Activated CD8-positive, alpha-beta T cell treated with anti-CD3 and anti-CD28 coated beads, Interleukin-2, amount 10 ng/mL, durations not matched to agents 7 days and 5 days (primary cell): ENCODE results near the gene CHM. TPM values are rescaled to one million over a fixed set of nuclear protein-coding genes. Genes with fewer than 3 reads are reported as not detected.
"Not testable (repeated sequence)": the region's sequence is repeated elsewhere in the genome, so short reads cannot be mapped to it uniquely, and the experiment has no call there.

Experiments
- ATAC-seq: fragments of 150-1000 bp; cut with Tn5 transposase; one replicate; pipeline ENCODE4 v1.10.0; 2021; ENCODE audit warnings: moderate library complexity
- CTCF ChIA-PET: fragments of 350-600 bp; sonication (Branson Sonifier 250); formaldehyde crosslinking; loops from one replicate; lab custom pipeline; 2021; ENCODE audit warnings: antibody characterized with exemption; lab: Charles Lee
- POLR2A ChIA-PET: fragments of 350-600 bp; sonication (Branson Sonifier 250); formaldehyde crosslinking; loops from one replicate; lab custom pipeline; 2021; ENCODE audit warnings: antibody characterized with exemption; lab: Charles Lee
- DNase-seq: peaks from one replicate; pipeline ENCODE4 v3.0.0-alpha.2; 2020
- H3K27ac Mint-ChIP-seq: one replicate; pipeline ENCODE4 v1.8.0; 2021; ENCODE audit warnings: mild to moderate bottlenecking, mixed read lengths
- H3K27me3 Mint-ChIP-seq: one replicate; pipeline ENCODE4 v1.8.0; 2021; ENCODE audit warnings: low read depth, mixed read lengths
- H3K36me3 Mint-ChIP-seq: one replicate; pipeline ENCODE4 v1.8.0; 2021; ENCODE audit warnings: low read depth, mixed read lengths
- H3K4me1 Mint-ChIP-seq: one replicate; pipeline ENCODE4 v1.8.0; 2021; ENCODE audit warnings: low read depth, mixed read lengths
- H3K4me3 Mint-ChIP-seq: one replicate; pipeline ENCODE4 v1.8.0; 2021; ENCODE audit warnings: mild to moderate bottlenecking, mixed read lengths
- H3K9me3 Mint-ChIP-seq: one replicate; pipeline ENCODE4 v1.8.0; 2022; ENCODE audit warnings: mixed read lengths; ENCODE audit not compliant: insufficient read depth
- total RNA-seq, 2 experiments: library from RNA; stranded (reverse); gene quantifications; one replicate each; pipeline ENCODE4 v1.2.3, GENCODE V29; 2021

The CHM gene
- total RNA-seq, 2 experiments from 2014 or later: 13.2 to 17.9 TPM

GRCh38 chrX:85993539-85994197, 53.7 kb downstream of the CHM start:
- H3K27me3 Mint-ChIP-seq: no peaks in the 10 kb centered on the region
- DNase-seq (no peak), ATAC-seq (no peak)
- no peak overlapping the region for H3K27ac Mint-ChIP-seq
- no peaks in the 10 kb centered on the region for H3K9me3 Mint-ChIP-seq
- H3K4me3 Mint-ChIP-seq: no peak overlapping the region
- no peaks in the 10 kb centered on the region for H3K4me1 Mint-ChIP-seq
- CTCF ChIA-PET: no interaction called here
- POLR2A ChIA-PET: no interaction called here
- no peaks in the 10 kb centered on the region for H3K36me3 Mint-ChIP-seq

- CTCF ChIA-PET: no interaction called here
- ATAC-seq: no peak
Observed at GRCh38 chrX:85992811-85993229, 54.5 kb downstream of the CHM start.

GRCh38 chrX:85988353-85988752, 59.0 kb downstream of the CHM start:
- no peaks in the 10 kb centered on the region for H3K9me3 Mint-ChIP-seq
- no peak overlapping the region for H3K27ac Mint-ChIP-seq
- CTCF ChIA-PET: no interaction called here
- DNase-seq: no peak
- no peak overlapping the region for H3K4me3 Mint-ChIP-seq
- POLR2A ChIA-PET: interaction anchor here (0.9 kb wide), 1 partner anchor 59 kb away, joined by 4 read pairs; no protein-coding TSS in a partner anchor
- peaks cover 9% of the 10 kb centered on the region for H3K36me3 Mint-ChIP-seq
- H3K4me1 Mint-ChIP-seq: no peaks in the 10 kb centered on the region
- no peak for ATAC-seq
- no peaks in the 10 kb centered on the region for H3K27me3 Mint-ChIP-seq

More at GRCh38 chrX:85992811-85993229, 54.5 kb downstream of the CHM start:
- POLR2A ChIA-PET: no interaction called here
- Mint-ChIP-seq H3K4me3 (no peak overlapping the region), H3K36me3 (no peaks in the 10 kb centered on the region), H3K9me3 (no peaks in the 10 kb centered on the region), H3K27ac (no peak overlapping the region), H3K4me1 (no peaks in the 10 kb centered on the region), H3K27me3 (no peaks in the 10 kb centered on the region)
- DNase-seq: no peak

GRCh38 chrX:85980286-85980685, 67.1 kb downstream of the CHM start:
- DNase-seq (no peak), ATAC-seq (no peak)
- POLR2A ChIA-PET: no interaction called here
- CTCF ChIA-PET: no interaction called here
- Mint-ChIP-seq H3K36me3 (peaks cover 16% of the 10 kb centered on the region), H3K27ac (no peak overlapping the region), H3K4me3 (no peak overlapping the region), H3K9me3 (no peaks in the 10 kb centered on the region), H3K4me1 (no peaks in the 10 kb centered on the region), H3K27me3 (no peaks in the 10 kb centered on the region)

- no peaks in the 10 kb centered on the region for H3K27me3 Mint-ChIP-seq
- CTCF ChIA-PET: no interaction called here
- no peak for DNase-seq
- no peaks in the 10 kb centered on the region for H3K9me3 Mint-ChIP-seq
- H3K27ac Mint-ChIP-seq: no peak overlapping the region
- H3K4me3 Mint-ChIP-seq: no peak overlapping the region
- H3K4me1 Mint-ChIP-seq: no peaks in the 10 kb centered on the region
- POLR2A ChIA-PET: no interaction called here
- no peak for ATAC-seq
- peaks cover 28% of the 10 kb centered on the region for H3K36me3 Mint-ChIP-seq
Observed at GRCh38 chrX:85977218-85977617, 70.1 kb downstream of the CHM start.

GRCh38 chrX:85972351-85972750, 75.0 kb downstream of the CHM start:
- H3K4me1 Mint-ChIP-seq, H3K27ac Mint-ChIP-seq, ATAC-seq, H3K9me3 Mint-ChIP-seq, H3K27me3 Mint-ChIP-seq, H3K4me3 Mint-ChIP-seq, DNase-seq, CTCF ChIA-PET, POLR2A ChIA-PET: not testable (repeated sequence)
- H3K36me3 Mint-ChIP-seq: peaks cover 36% of the 10 kb centered on the region

GRCh38 chrX:85964744-85965143, 82.6 kb downstream of the CHM start:
- DNase-seq: no peak
- Mint-ChIP-seq H3K4me1 (no peaks in the 10 kb centered on the region), H3K27me3 (no peaks in the 10 kb centered on the region), H3K27ac (no peak overlapping the region), H3K36me3 (peaks cover 5% of the 10 kb centered on the region), H3K4me3 (no peak overlapping the region), H3K9me3 (no peaks in the 10 kb centered on the region)
- CTCF ChIA-PET: no interaction called here
- POLR2A ChIA-PET: no interaction called here
- no peak for ATAC-seq

- H3K27me3 Mint-ChIP-seq: no peaks in the 10 kb centered on the region
- POLR2A ChIA-PET: no interaction called here
- no peak overlapping the region for H3K4me3 Mint-ChIP-seq
- DNase-seq (no peak), ATAC-seq (no peak)
- peaks cover 5% of the 10 kb centered on the region for H3K36me3 Mint-ChIP-seq
- CTCF ChIA-PET: no interaction called here
- no peak overlapping the region for H3K27ac Mint-ChIP-seq
- no peaks in the 10 kb centered on the region for H3K4me1 Mint-ChIP-seq
- H3K9me3 Mint-ChIP-seq: no peaks in the 10 kb centered on the region
Observed at GRCh38 chrX:85963736-85964135, 83.6 kb downstream of the CHM start.

GRCh38 chrX:85955510-85955909, 91.8 kb downstream of the CHM start:
- ChIA-PET POLR2A (no interaction called here), CTCF (no interaction called here)
- DNase-seq (no peak), ATAC-seq (no peak)
- H3K27ac Mint-ChIP-seq: no peak overlapping the region
- H3K27me3 Mint-ChIP-seq: no peaks in the 10 kb centered on the region
- peaks cover 18% of the 10 kb centered on the region for H3K36me3 Mint-ChIP-seq
- no peak overlapping the region for H3K4me3 Mint-ChIP-seq
- H3K9me3 Mint-ChIP-seq: no peaks in the 10 kb centered on the region
- H3K4me1 Mint-ChIP-seq: no peaks in the 10 kb centered on the region

GRCh38 chrX:85944751-85945150, 102.6 kb downstream of the CHM start:
- CTCF ChIA-PET, ATAC-seq, H3K9me3 Mint-ChIP-seq: not testable (repeated sequence)

GRCh38 chrX:85941275-85941674, 106.1 kb downstream of the CHM start:
- Mint-ChIP-seq H3K27me3 (no peaks in the 10 kb centered on the region), H3K27ac (no peak overlapping the region), H3K9me3 (no peaks in the 10 kb centered on the region), H3K36me3 (peaks cover 17% of the 10 kb centered on the region), H3K4me3 (no peak overlapping the region), H3K4me1 (no peaks in the 10 kb centered on the region)
- DNase-seq (no peak), ATAC-seq (no peak)
- ChIA-PET POLR2A (no interaction called here), CTCF (no interaction called here)

More at GRCh38 chrX:85944751-85945150, 102.6 kb downstream of the CHM start:
- H3K4me3 Mint-ChIP-seq, H3K27ac Mint-ChIP-seq, DNase-seq, POLR2A ChIA-PET, H3K4me1 Mint-ChIP-seq, H3K27me3 Mint-ChIP-seq: not testable (repeated sequence)
- peaks cover 31% of the 10 kb centered on the region for H3K36me3 Mint-ChIP-seq

GRCh38 chrX:85939942-85940341, 107.4 kb downstream of the CHM start:
- CTCF ChIA-PET, H3K4me3 Mint-ChIP-seq, H3K27me3 Mint-ChIP-seq, H3K4me1 Mint-ChIP-seq, H3K9me3 Mint-ChIP-seq, POLR2A ChIA-PET, H3K36me3 Mint-ChIP-seq, H3K27ac Mint-ChIP-seq, DNase-seq, ATAC-seq: not testable (repeated sequence)

- H3K4me3 Mint-ChIP-seq, DNase-seq, H3K4me1 Mint-ChIP-seq, ATAC-seq, H3K36me3 Mint-ChIP-seq, POLR2A ChIA-PET, H3K27me3 Mint-ChIP-seq, CTCF ChIA-PET, H3K27ac Mint-ChIP-seq, H3K9me3 Mint-ChIP-seq: not testable (repeated sequence)
Observed at GRCh38 chrX:85934399-85934798, 113.0 kb downstream of the CHM start.
